OCI-LY7 (cell line): ENCODE measurements around the gene CKLF.

Source experiments
- EZH2phosphoT487 ChIP-seq: fragments of 200-600 bp; sonication (generic); IDR thresholded peaks from 2 replicates; pipeline ENCODE4 v1.6.1; 2018; ENCODE audit warnings: low read depth, borderline replicate concordance, mild to moderate bottlenecking, mixed run types, antibody characterized with exemption, low read length, moderate library complexity, mixed read lengths
- TF ChIP-seq, protein P1 (sequence below): fragments of 200-600 bp; sonication (generic); conservative IDR thresholded peaks from 2 replicates; pipeline ENCODE4 v1.5.1; 2014; ENCODE audit warnings: mild to moderate bottlenecking, antibody characterized with exemption, low read length, moderate library complexity, mixed read lengths

DNA sequence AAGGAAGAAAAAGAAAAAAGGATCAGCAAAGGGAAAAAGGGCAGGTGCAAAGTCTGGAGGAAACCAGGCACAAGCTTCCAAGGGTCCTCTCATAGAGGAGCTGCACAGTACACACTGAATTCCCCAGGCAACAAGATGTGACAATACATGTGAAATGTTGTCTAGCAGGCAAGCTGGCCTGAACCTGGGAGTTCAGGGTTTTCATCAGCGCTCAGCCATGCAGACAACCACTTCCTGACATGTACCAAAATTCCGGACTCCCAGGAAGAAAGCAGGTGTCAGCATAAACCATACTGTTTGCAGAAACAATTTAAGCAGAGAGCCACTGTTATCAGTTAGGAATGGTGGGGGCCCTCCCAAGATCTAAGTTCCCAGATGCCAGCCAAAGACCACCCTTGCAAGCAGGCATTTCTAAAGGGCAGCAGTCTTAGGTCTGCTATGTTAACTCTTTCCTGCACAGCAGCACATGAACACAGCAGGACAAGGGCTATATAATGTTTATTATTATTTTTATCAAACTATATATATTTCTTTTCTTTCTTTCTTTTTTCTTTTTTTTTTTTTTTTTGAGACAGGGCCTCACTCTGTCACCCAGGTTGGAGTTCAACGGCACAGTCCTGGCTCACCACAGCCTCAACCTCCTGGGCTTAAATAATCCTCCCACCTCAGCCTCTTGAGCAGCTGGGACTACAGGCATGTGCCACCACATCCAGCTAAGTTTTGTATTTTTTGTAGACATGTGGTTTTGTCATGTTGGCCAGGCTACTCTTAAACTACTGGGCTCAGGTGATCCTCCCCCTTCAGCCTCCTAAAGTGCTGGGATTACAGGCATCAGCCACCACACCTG, 12.5 kb upstream of the CKLF start:
- no peak for TF ChIP-seq EZH2phosphoT487
- TF ChIP-seq, protein P1, sequence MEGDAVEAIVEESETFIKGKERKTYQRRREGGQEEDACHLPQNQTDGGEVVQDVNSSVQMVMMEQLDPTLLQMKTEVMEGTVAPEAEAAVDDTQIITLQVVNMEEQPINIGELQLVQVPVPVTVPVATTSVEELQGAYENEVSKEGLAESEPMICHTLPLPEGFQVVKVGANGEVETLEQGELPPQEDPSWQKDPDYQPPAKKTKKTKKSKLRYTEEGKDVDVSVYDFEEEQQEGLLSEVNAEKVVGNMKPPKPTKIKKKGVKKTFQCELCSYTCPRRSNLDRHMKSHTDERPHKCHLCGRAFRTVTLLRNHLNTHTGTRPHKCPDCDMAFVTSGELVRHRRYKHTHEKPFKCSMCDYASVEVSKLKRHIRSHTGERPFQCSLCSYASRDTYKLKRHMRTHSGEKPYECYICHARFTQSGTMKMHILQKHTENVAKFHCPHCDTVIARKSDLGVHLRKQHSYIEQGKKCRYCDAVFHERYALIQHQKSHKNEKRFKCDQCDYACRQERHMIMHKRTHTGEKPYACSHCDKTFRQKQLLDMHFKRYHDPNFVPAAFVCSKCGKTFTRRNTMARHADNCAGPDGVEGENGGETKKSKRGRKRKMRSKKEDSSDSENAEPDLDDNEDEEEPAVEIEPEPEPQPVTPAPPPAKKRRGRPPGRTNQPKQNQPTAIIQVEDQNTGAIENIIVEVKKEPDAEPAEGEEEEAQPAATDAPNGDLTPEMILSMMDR, result no peak
